HG03060 (cell line): ENCODE data around the gene HHIP.
"Not testable (repeated sequence)": the region's sequence is repeated elsewhere in the genome, so short reads cannot be mapped to it uniquely, and the experiment has no call there.

Experiments used
- ATAC-seq: cut with Tn5 transposase; IDR thresholded peaks from one replicate; pipeline ENCODE4 v1.9.1; 2021; ENCODE audit warnings: low read depth, moderate number of reproducible peaks; ENCODE audit not compliant: unreplicated experiment

Gene HHIP

DNA sequence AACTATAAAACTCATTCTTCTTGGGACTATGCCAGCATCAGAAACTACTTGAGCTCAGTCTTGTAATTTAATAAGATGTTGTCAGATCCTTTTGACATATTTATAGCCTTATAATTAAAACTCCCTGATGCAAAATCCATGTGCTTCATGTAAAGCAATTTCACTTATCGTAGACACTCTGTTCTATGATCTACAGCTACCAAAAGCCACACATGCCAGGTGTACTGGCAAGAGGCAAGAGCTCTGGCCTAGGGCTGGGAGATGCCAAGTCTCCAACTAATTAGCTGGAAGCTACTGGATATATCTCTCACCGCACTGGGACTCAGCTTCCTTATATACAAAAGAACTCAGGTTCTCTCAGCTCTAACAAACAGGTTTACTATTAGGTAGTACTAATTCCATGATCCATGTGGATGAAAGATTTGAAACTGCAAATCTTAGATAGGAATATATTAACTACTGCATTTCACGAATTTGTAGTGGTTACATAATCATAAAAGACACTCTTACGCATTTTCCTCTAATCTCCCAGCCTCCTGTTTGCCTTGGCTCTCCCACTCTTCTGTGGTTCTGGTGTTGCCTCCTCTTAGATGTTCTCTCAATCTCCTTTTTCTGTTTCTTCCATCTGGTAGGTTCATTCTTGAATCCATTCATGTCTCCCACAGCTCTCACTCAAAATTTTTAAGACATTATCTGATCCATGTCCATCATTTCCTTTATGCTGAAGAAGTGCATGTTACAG, 103.0 kb downstream of the HHIP start:
- no peak for ATAC-seq

- no peak for ATAC-seq
Measured at GRCh38 chr4:144750348-144750747, 104.4 kb downstream of the HHIP start.

- ATAC-seq, result no peak
Measured at GRCh38 chr4:144754562-144755410, 108.8 kb downstream of the HHIP start.

GRCh38 chr4:144757969-144758368, 112.0 kb downstream of the HHIP start:
- ATAC-seq, result no peak

GRCh38 chr4:144768809-144769208, 122.9 kb downstream of the HHIP start:
- not testable (repeated sequence) for ATAC-seq

- no peak for ATAC-seq
Measured at GRCh38 chr4:144778364-144778763, 132.4 kb downstream of the HHIP start.

DNA sequence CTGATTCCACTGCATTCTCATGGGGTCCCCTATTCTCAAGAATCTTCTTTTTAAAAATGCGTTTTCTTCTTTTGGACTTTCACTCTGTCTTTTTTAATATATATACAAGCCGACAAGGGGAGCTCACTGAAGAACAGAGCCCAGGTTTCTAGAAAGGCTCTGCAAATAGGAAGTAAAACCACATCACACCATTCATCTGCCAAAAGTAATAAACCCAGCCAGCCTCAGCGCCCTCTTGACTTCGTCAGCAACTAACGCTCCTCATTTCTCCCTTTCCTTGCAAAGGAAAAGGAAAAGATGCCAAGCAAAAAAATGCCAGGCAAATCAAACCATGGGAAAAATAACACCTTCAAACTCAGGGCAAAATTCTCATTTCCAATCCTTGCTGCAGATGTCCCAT, 136.4 kb downstream of the HHIP start:
- ATAC-seq, result no peak

DNA sequence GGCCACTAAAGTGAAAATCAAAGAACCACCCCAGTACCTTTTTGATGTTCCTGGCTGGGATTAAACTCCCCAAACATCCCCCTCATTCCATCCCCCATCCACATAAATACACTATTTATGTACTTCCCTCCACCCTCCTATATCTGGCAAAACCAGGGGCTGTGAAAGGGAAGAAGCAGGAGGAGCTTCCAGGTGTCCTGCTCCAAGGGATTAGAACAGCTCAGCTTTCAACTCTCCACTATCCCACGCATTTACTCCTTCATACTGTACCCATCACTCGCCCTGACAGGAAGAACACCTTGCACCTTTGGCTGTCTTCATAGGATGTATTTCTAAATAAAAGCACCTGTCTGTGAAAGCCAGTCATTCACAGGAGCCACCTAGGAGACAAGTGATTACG, 140.0 kb downstream of the HHIP start:
- ATAC-seq, result no peak

DNA sequence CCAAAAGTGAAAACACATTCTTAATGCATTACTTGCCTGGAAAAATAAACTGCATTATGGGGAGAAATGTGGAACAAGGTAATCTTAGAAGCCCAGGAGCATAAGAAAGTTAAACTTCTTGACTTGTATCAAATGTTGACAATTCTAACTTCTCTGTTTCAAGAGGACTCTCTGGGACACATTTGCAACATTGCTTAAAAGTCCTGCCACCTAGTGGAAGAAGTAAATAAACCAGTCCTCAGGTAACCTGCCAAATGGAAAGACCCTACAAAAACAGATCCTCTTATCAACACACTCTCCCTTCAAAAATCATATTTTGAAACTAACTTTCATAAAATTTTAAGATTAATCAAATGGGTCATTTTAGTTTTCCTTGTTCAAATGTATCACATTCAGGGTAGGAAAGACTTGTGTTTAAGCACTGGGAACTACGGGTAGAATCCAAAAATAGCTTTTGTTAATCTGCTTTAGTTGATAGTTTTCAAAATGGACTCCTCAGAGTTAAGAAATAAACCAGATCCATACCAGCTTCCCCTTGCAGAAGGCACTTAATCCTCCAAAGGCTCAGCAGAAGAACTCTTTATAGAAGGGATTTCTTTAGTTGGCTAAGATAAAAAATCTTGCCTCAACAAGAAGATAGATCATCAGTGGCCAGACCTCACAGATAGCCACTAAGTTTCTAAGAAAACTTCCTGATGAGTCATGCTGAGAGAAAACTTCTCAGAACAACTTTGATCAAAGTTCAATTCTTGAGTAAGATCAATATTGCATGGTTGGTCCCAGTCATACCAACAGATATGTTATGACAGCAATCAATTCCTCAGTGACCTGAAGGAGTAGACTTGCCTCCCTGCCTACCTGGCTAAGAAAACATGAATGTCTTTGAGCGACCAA, 141.7 kb downstream of the HHIP start:
- no peak for ATAC-seq

- ATAC-seq, result no peak
Measured at GRCh38 chr4:144788469-144788868, 142.5 kb downstream of the HHIP start.

DNA sequence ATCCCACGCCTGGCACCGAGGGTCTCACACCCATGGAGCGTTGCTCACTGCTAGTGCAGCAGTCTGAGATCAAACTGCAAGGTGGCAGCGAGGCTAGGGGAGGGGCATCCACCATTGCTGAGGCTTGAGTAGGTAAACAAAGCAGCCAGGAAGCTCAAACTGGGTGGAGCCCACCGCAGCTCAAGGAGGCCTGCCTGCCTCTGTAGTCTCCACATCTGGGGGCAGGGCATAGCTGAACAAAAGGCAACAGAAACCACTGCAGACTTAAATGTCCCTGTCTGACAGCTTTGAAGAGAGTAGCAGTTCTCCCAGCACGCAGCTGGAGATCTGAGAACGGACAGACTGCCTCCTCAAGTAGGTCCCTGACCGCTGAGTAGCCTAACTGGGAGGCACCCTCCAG, 146.0 kb downstream of the HHIP start:
- ATAC-seq, result not testable (repeated sequence)
